Measurements from ENCODE around the gene TUBA1C. TPM values are rescaled to one million over a fixed set of nuclear protein-coding genes. Genes with fewer than 3 reads are reported as not detected.

The TUBA1C gene
- total and polyA plus RNA-seq, 9 of the 15 experiments (the other 6 are each of a cell fraction or from before 2014, with no cell fraction given): 755 to 3,012 (median 914) TPM

DNA sequence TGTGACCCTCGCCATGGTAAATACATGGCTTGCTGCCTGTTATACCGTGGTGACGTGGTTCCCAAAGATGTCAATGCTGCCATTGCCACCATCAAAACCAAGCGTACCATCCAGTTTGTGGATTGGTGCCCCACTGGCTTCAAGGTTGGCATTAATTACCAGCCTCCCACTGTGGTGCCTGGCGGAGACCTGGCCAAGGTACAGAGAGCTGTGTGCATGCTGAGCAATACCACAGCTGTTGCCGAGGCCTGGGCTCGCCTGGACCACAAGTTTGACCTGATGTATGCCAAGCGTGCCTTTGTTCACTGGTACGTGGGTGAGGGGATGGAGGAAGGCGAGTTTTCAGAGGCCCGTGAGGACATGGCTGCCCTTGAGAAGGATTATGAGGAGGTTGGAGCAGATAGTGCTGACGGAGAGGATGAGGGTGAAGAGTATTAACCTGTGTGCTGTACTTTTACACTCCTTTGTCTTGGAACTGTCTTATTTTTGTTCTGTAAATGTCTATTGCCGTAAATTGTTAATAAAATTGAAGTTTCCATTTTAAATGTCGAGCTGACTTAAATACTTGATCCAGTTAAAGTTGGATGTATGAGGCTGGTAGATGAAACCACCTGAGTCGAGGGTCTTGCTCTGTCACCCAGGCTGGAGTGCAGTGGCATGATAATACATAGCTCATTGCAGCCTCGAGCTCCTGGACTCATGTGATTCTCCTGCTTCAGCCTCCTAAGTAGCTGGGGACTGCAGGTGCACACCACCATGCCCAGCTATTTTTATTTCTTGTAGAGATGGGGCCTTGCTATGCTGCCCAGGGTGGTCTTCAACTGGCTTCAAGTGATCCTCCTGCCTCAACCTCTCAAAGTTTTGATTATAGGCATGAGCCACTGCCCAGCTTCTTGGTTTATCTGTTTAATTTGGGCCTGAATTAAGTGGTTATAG is 8.2 kb downstream of the TUBA1C start (continued):
- TF ChIP-seq TRIM25 (IDR thresholded peaks at IDR 0.05; ENCODE audit: borderline replicate concordance) (no peak), MAFK (IDR thresholded peaks at IDR 0.05; ENCODE audit: low read length) (no peak), ZBTB7A (IDR thresholded peaks at IDR 0.05; ENCODE audit: borderline replicate concordance, control insufficient read depth, low read depth, low read length) (peak; percentile 22; the same call in 1 of the 2 replicates), RBM25 (IDR thresholded peaks at IDR 0.05; ENCODE audit: low read depth, low read length, severe bottlenecking) (no peak), HNRNPUL1 (IDR thresholded peaks at IDR 0.05; ENCODE audit: low read length) (no peak), XRCC5 (IDR thresholded peaks at IDR 0.05; ENCODE audit: low read depth, low read length) (no peak), SRSF3 (IDR thresholded peaks at IDR 0.05; ENCODE audit: insufficient read depth, low read length) (no peak), POLR2G (IDR thresholded peaks at IDR 0.05; ENCODE audit: low read depth, low read length) (peak; percentile 65), ZFX (CRISPR knock-in tag; IDR thresholded peaks at IDR 0.05) (no peak), SUPT5H (IDR thresholded peaks at IDR 0.05) (peak; percentile 86), ZNF311 (CRISPR knock-in tag; IDR thresholded peaks at IDR 0.05) (no peak), ERF (CRISPR knock-in tag; IDR thresholded peaks at IDR 0.05) (no peak), ZNF778 (CRISPR knock-in tag; IDR thresholded peaks at IDR 0.05) (no peak), ZNF561 (CRISPR knock-in tag; conservative IDR thresholded peaks at IDR 0.05) (no peak), ZKSCAN1 (IDR thresholded peaks at IDR 0.05; ENCODE audit: low read depth, low read length) (no peak), TARDBP (IDR thresholded peaks at IDR 0.05) (no peak), ZNF347 (CRISPR knock-in tag; IDR thresholded peaks at IDR 0.05; ENCODE audit: low read depth) (no peak), RBM14 (IDR thresholded peaks at IDR 0.05; ENCODE audit: borderline replicate concordance, insufficient read depth, low read depth, low read length) (no peak), KLF6 (CRISPR knock-in tag; IDR thresholded peaks at IDR 0.05; ENCODE audit: borderline replicate concordance) (no peak), EHMT2 (IDR thresholded peaks at IDR 0.05) (no peak)
- TF ChIP-seq, protein P1, sequence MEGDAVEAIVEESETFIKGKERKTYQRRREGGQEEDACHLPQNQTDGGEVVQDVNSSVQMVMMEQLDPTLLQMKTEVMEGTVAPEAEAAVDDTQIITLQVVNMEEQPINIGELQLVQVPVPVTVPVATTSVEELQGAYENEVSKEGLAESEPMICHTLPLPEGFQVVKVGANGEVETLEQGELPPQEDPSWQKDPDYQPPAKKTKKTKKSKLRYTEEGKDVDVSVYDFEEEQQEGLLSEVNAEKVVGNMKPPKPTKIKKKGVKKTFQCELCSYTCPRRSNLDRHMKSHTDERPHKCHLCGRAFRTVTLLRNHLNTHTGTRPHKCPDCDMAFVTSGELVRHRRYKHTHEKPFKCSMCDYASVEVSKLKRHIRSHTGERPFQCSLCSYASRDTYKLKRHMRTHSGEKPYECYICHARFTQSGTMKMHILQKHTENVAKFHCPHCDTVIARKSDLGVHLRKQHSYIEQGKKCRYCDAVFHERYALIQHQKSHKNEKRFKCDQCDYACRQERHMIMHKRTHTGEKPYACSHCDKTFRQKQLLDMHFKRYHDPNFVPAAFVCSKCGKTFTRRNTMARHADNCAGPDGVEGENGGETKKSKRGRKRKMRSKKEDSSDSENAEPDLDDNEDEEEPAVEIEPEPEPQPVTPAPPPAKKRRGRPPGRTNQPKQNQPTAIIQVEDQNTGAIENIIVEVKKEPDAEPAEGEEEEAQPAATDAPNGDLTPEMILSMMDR (IDR thresholded peaks at IDR 0.05 in 2 of 3, conservative IDR thresholded peaks at IDR 0.05 in 1 of 3; ENCODE audit: insufficient read depth in 2 of 3, low read depth in 1 of 3, low read length in 3 of 3): no peak
- TF ChIP-seq, protein P2, sequence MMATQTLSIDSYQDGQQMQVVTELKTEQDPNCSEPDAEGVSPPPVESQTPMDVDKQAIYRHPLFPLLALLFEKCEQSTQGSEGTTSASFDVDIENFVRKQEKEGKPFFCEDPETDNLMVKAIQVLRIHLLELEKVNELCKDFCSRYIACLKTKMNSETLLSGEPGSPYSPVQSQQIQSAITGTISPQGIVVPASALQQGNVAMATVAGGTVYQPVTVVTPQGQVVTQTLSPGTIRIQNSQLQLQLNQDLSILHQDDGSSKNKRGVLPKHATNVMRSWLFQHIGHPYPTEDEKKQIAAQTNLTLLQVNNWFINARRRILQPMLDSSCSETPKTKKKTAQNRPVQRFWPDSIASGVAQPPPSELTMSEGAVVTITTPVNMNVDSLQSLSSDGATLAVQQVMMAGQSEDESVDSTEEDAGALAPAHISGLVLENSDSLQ (IDR thresholded peaks at IDR 0.05): no peak

Data from K562 (cell line).